HFFc6 (cell line): ENCODE measurements around the gene OPN1SW. TPM values are rescaled to one million over a fixed set of nuclear protein-coding genes. Genes with fewer than 3 reads are reported as not detected.

Source experiments
- DNase-seq: peaks from one replicate; pipeline ENCODE4 v3.0.0-alpha.2; 2018
- H3K27ac Mint-ChIP-seq: 2 replicates; pipeline ENCODE4 v1.8.0; 2020; ENCODE audit warnings: mild to moderate bottlenecking, mixed read lengths
- H3K27me3 Mint-ChIP-seq: 2 replicates; pipeline ENCODE4 v1.8.0; 2021; ENCODE audit warnings: mild to moderate bottlenecking, moderate library complexity, mixed read lengths; ENCODE audit not compliant: insufficient read depth
- H3K36me3 Mint-ChIP-seq: 2 replicates; pipeline ENCODE4 v1.8.0; 2021; ENCODE audit warnings: low read depth, mixed read lengths
- H3K4me1 Mint-ChIP-seq: 2 replicates; pipeline ENCODE4 v1.8.0; 2020; ENCODE audit warnings: low read depth, mixed read lengths
- H3K4me3 Mint-ChIP-seq: 2 replicates; pipeline ENCODE4 v1.8.0; 2020; ENCODE audit warnings: mild to moderate bottlenecking, moderate library complexity, mixed read lengths
- H3K9me3 Mint-ChIP-seq: 2 replicates; pipeline ENCODE4 v1.8.0; 2020; ENCODE audit warnings: mild to moderate bottlenecking, mixed read lengths
- long read RNA-seq: library from polyadenylated mRNA; unstranded; transcript quantifications from one replicate; pipeline ENCODE4 v2.0.0, GENCODE V29; 2019
- total RNA-seq, 6 experiments: library from RNA; stranded (reverse); fragmentation: NEBNext Ultra II Directional; extraction: Animal tissue kit (Norgen Biotek cat#: 25700); gene quantifications; 2 replicates in 1 of 6; 3 replicates in 5 of 6; pipeline ENCODE4 v1.2.3, GENCODE V29; 2021
- TF ChIP-seq, protein P1 (sequence below): fragments of 200-600 bp; sonication (generic); IDR thresholded peaks from 2 replicates; pipeline ENCODE4 v1.5.0; 2021; ENCODE audit warnings: antibody characterized with exemption, mild to moderate bottlenecking

The OPN1SW gene, protein sequence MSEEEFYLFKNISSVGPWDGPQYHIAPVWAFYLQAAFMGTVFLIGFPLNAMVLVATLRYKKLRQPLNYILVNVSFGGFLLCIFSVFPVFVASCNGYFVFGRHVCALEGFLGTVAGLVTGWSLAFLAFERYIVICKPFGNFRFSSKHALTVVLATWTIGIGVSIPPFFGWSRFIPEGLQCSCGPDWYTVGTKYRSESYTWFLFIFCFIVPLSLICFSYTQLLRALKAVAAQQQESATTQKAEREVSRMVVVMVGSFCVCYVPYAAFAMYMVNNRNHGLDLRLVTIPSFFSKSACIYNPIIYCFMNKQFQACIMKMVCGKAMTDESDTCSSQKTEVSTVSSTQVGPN
- not detected for total RNA-seq
- long read RNA-seq, partial matches to known transcripts, result 0 of 5 reads
- long read RNA-seq, other reads (novel, unspliced or antisense), result 5 of 5 reads

DNA sequence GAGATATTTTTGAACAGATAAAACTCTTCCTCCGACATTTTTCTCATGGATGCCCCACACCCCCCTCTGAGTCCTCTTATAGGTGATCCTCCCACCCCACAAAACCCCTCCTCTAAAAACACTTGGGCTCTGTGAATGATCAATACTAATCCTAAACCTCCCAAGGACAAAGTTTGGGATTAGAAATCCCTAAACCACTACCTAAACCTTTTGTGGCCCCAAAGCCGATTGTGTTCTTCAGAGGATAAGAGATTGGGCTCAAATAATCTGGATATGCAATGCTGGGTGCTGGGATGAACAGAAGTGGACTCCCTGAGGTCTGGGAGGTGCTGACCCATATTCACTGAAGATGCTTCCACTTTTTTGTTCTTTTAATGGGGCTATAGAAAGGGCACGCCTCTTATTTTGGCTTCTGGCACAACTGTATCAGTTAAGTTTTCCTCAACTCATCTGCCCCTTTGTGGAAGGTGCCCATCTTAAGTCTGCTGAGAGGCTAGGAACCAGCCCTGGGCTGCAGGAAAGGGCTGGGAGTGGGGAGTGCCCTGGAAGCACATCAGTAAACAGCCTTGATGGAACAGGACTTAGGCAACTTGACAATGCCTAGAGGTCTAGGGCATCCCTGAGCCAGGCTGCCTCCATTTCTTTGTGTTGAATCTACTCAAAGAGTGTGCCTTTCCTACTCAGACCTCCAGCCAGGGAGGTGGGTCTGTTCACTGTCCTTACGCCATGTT, at the start of gene OPN1SW:
Gene OPN1SW, minus strand, starts transcription at position 51 of the 731 bp plus-strand sequence. Its CDS starts 13 bp downstream, at position 38.
- peaks cover 22% of the 10 kb centered on the region for H3K27me3 Mint-ChIP-seq
- peak within 1 kb of the TSS; percentile 5; the same call in 1 of the 2 replicates for H3K27ac Mint-ChIP-seq
- TF ChIP-seq, protein P1, sequence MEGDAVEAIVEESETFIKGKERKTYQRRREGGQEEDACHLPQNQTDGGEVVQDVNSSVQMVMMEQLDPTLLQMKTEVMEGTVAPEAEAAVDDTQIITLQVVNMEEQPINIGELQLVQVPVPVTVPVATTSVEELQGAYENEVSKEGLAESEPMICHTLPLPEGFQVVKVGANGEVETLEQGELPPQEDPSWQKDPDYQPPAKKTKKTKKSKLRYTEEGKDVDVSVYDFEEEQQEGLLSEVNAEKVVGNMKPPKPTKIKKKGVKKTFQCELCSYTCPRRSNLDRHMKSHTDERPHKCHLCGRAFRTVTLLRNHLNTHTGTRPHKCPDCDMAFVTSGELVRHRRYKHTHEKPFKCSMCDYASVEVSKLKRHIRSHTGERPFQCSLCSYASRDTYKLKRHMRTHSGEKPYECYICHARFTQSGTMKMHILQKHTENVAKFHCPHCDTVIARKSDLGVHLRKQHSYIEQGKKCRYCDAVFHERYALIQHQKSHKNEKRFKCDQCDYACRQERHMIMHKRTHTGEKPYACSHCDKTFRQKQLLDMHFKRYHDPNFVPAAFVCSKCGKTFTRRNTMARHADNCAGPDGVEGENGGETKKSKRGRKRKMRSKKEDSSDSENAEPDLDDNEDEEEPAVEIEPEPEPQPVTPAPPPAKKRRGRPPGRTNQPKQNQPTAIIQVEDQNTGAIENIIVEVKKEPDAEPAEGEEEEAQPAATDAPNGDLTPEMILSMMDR, result no peak
- peaks cover 44% of the 10 kb centered on the region for H3K9me3 Mint-ChIP-seq
- no peak for DNase-seq
- peaks cover 69% of the 10 kb centered on the region for H3K36me3 Mint-ChIP-seq
- H3K4me3 Mint-ChIP-seq, result peak within 1 kb of the TSS; percentile 0; the same call in 1 of the 2 replicates
- H3K4me1 Mint-ChIP-seq, result peaks cover 14% of the 10 kb centered on the region

DNA sequence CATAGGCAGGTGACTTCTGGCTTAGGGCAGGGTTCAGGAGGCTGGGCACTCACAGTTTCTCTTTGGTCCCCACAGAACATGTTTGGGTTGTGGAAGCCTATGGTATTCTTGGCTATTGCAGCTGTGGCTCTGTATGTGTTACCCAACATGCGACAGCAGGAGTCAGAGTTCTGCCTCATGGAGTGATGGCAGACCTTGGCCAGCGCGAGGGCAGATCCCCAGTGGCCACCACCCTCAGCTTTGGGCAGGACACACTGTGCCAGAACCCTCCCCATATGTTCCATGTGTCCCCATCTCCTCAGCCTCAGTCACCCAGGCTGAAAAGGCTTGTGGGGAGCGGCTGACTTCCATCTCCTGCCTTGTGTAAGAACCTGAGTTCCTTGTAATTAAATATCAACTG, 46.1 kb upstream of the OPN1SW start:
- DNase-seq, result no peak
- peaks cover 3% of the 10 kb centered on the region; the same call in 1 of the 2 replicates for H3K27me3 Mint-ChIP-seq
- no peaks in the 10 kb centered on the region for H3K36me3 Mint-ChIP-seq
- H3K9me3 Mint-ChIP-seq, result no peaks in the 10 kb centered on the region
- H3K4me1 Mint-ChIP-seq, result peaks cover 16% of the 10 kb centered on the region
- no peak overlapping the region for H3K4me3 Mint-ChIP-seq
- TF ChIP-seq, protein P1, result no peak
- H3K27ac Mint-ChIP-seq, result no peak overlapping the region

DNA sequence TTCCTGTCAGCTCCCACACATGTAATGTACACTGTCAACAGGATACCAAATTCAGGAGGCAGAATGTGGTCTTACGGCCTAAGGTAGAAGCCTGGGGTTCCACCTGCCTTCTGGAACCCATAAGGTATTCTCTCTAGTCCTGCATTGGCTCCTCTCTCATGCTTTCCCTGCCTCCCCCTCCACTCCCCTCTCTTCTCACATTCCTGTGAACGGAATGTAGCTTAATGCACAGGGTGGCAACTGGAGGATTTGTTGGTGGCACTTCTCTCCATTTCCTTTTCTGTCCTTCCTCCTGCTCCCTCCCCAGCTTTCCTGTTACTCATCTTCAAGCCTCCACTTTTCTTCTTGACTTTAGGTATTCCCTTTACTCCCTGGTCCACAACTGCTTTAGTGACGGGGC, 43.1 kb upstream of the OPN1SW start:
- H3K4me1 Mint-ChIP-seq, result peaks cover 12% of the 10 kb centered on the region
- no peak overlapping the region for H3K27ac Mint-ChIP-seq
- peaks cover 2% of the 10 kb centered on the region for H3K27me3 Mint-ChIP-seq
- H3K36me3 Mint-ChIP-seq, result peaks cover 5% of the 10 kb centered on the region; the same call in 1 of the 2 replicates
- TF ChIP-seq, protein P1, result no peak
- H3K9me3 Mint-ChIP-seq, result no peaks in the 10 kb centered on the region
- no peak for DNase-seq
- H3K4me3 Mint-ChIP-seq, result no peak overlapping the region

DNA sequence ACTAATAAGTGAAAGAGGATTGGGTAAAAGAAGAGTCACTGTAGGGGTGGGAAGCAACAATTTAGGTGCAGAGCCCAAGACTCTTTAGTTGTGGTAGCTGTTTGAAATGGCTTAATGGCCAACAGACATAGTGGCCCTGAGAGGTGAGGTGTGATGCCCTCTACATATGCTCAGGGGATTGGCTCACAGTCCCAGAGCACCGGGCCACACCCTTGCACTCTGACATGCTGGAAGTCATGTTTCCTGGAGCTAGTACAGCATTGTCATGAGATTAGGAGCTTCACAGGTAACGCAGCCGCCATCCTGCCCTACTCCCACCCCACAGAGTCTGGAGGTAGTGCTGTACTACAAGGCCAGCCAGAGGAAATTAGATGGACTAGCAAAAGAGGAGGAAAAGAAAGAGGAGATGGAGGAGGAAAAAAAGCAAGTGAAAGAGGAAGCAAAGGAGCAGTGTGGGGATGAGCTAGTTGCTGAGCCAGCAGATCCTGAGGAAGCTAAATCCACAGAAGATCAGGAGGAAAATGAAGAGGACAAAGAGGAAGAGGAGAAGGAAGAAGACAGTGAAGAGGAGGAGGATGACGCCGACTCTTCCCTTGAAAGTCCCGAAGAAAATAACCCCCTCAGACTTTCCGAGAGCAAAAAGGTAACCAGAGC, 39.8 kb upstream of the OPN1SW start:
- TF ChIP-seq, protein P1, result no peak
- H3K4me3 Mint-ChIP-seq, result no peak overlapping the region
- H3K36me3 Mint-ChIP-seq, result peaks cover 5% of the 10 kb centered on the region; the same call in 1 of the 2 replicates
- no peak overlapping the region for H3K27ac Mint-ChIP-seq
- DNase-seq, result no peak
- H3K9me3 Mint-ChIP-seq, result no peaks in the 10 kb centered on the region
- H3K27me3 Mint-ChIP-seq, result no peaks in the 10 kb centered on the region; the same call in none of the 2 replicates
- H3K4me1 Mint-ChIP-seq, result peaks cover 12% of the 10 kb centered on the region

DNA sequence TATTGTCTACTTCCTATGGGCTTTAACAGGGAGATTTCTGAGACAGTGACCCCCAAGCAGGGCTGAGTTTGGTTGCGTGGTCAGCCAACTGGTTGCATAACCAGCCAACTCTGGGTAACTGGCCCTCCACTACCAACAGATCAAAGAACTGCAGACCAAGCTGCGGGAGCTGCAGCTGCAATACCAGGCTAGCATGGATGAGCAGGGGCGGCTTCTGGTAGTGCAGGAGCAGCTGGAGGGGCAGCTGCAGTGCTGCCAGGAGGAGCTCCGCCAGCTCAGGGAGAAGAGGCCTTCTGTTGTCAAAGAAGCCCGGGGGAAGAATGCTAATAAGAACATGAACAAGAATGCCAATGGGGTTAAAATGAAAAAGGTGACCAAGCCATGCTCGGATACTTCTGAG, 38.9 kb upstream of the OPN1SW start:
- Mint-ChIP-seq H3K9me3 (no peaks in the 10 kb centered on the region), H3K27me3 (no peaks in the 10 kb centered on the region; the same call in none of the 2 replicates), H3K4me3 (no peak overlapping the region), H3K27ac (no peak overlapping the region), H3K36me3 (peaks cover 5% of the 10 kb centered on the region; the same call in 1 of the 2 replicates), H3K4me1 (peaks cover 5% of the 10 kb centered on the region; the same call in 1 of the 2 replicates)
- TF ChIP-seq, protein P1, result no peak
- DNase-seq, result no peak
